NCI-H146 treated with DMSO at 0.1 percent for 48 hours (cell line): ENCODE data around the gene LRP4.

Experiments used
- DNase-seq: peaks from one replicate; lab custom pipeline; 2025; ENCODE audit not compliant: unreplicated experiment; lab: John Stamatoyannopoulos, UW

Gene LRP4

DNA sequence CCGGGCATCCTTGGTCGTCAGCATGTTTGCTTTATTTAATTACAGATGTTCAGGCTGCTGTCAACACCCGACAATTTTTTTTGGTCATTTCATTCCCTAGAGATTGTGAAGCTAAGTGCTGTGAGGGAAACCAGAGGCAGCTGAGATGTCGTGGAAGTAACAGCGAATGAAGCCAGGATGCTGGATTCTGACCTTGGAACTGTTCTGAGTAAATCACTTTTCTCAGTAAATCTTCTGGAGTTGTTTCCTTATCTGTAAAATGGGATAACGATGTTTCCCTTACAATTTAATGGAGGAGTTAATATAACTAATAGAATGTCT lies 71.9 kb downstream of the LRP4 start:
- peak; percentile 59 for DNase-seq

DNA sequence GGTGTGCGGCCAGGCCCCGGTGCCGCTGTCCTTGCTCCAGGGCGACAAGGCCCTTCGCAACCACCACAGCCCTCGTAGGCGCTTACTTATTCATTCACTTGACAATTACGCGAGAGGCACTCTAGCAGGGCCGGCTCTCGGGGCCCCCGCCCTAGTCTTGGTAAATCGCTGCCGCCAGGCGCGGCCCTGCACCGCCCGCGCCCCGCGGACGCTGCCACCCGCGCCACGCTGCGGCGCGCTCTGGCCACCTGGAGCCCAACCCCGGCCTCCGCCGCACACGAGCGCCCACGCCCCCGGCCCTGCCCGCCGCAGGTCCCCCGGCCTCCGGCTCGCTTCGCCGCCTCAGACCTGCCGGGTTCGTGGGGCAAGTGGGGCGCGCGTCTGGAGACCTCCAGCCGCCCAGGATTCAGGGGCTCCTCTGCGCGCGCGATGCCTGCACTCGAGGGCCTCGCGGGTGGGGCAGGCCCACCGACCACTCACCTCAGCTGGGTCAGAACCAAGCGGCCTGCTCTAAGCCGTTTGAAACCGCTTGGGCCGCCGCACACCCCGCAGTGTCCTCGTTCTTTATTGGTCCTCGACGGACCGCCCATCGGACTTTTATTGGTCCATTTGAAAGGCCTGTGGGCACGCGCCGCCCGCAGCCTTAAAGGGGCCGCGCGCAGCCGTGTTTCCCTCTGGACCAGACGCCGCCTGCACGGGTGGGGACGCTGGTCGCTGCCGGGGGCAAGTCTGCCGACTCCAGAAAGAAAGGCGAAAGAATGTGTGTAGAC lies 72.4 kb downstream of the LRP4 start, which contains the start of gene CKAP5:
CKAP5 (minus strand) TSS at position 541 of the 770 bp plus-strand sequence. CDS start 25,049 bp downstream, outside the sequence.
- DNase-seq = peak; percentile 85

DNA sequence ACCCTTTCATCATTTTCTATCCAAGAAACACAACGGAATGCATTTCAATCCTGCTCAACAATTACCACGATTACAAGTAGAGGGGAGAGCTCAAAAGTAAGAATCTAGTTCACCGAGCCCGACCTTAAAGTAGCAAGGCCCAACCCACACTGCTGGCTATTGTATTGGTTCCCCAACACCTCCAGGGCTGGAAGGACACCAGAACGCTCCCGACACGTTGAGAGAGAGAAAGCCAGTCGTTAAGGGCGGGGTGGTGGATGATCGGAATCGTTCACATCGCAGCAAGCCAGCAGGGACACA lies 73.0 kb downstream of the LRP4 start:
- peak; percentile 69 for DNase-seq

DNA sequence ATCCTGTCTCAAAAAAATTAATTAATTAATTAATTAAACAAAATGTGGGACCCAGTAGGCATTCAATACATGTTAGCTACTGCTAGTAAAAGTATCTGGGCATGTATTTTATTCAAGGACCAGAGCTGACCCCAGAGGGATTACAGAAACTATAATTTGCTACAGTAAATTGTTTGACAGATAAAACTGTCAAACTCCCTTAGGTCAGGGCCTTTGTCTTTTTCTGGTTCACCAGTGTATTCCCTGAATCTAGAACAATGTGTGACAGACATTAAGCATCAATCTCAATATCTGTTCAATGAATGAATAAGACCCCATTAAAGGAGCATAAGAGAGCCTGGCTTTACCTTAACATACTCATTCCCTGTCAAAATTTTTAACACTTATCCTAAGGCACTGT lies 78.2 kb downstream of the LRP4 start:
- no peak for DNase-seq

DNA sequence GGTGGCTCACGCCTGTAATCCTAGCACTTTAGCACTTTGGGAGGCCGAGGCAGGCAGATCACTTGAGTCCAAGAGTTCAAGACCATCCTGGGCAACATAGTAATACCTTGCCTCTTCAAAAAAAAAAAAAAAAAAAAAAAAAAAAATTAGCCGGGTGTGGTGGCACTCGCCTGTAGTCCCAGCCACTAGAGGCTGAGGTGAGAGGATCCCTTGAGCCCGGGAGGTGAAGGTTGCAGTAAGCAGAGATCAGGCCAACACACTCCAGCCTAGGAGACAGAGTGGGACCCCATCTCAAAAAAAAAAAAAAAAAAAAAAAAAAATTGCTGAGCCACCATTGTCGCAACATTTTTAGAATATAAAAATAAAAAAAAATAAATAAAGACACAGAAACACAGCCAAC lies 79.8 kb downstream of the LRP4 start:
- DNase-seq = no peak

DNA sequence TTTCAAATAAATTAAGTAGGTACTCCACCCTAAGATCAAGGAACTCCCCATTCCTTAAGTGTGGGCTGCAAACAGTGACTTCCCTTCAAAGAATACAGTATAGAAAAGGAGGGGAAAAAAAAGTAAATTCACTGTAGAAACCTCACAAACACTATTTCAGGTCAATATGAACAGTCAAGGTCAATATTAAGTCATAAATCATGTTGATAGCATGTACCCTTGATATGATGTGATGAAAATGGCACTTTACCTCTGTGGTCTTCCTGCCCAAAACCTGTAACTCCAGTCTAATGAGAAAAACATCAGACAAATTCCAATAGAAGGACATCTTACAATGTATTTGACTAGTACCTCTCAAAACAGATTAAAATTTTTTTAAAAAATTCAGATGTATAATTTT lies 80.5 kb downstream of the LRP4 start:
- no peak for DNase-seq

DNA sequence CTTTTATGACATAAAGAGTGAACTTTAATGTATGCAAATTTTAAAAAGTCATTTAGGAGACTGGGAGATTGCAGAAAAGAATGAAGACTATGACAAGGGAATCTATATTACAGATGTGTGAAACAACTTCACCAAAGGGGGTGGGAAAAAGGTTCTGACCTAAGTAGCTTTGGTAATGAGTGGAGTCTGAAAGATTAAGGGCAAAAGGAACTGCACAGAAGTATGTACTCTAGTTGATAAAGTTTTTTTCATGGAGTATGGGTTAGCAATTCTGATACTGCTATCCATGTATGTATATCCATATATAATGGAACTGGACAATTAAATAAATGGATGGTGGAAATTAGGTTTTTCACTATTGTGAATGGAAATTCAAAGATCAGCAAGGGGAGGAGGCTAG lies 81.5 kb downstream of the LRP4 start:
- DNase-seq = no peak

DNA sequence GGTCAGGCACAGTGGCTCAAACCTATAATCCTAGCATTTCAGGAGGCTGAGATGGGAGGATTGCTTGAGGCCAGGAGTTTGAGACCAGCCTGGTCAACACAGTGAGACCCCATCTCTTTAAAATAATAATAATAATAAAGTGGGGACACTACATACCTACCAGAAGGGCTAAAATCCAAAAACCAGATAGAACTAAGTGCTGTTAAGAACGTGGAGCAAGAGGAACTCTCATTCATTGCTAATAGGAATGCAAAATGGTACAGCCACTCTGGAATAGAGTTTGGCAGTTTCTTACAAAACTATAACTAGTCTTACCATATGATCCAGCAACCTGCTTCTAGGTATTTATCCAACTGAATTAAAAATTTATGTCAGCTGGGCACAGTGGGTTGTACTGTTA lies 81.9 kb downstream of the LRP4 start:
- DNase-seq = no peak

DNA sequence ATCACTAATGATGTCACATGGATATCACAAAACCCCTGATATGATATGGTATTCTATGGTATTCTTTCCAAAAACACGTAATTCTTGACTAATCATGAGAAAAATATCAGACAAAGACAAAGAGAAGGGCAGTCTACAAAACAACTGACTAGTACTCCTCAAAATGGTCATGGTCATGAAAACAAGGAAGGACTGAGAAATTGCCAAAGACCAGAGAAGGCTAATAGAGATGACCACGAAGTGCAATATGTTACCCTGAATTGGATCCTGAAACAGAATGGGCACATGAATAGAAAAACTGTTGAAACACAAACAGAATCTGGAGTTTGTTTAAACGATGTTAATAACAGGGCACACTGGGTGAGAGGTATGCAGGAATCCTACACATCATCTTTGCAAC lies 82.5 kb downstream of the LRP4 start:
- no peak for DNase-seq

DNA sequence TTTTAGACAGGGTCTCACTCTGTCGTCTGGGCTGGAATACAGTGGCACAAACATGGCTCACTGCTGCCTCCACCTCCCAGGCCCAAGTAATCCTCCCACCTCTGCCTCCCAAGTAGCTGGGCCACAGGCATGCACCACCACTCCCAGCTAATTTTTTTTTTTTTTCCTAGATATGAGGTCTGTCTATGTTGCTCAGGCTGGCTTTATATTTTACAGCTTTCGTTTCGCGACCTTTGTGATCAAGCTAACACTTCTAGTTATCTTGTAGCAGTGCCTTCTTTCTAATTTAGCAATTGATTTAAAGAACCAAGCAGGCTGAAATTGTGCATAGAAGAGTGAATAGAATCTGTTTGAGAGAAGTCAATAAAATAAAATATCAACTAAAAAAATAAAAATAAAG lies 83.5 kb downstream of the LRP4 start:
- no peak for DNase-seq

DNA sequence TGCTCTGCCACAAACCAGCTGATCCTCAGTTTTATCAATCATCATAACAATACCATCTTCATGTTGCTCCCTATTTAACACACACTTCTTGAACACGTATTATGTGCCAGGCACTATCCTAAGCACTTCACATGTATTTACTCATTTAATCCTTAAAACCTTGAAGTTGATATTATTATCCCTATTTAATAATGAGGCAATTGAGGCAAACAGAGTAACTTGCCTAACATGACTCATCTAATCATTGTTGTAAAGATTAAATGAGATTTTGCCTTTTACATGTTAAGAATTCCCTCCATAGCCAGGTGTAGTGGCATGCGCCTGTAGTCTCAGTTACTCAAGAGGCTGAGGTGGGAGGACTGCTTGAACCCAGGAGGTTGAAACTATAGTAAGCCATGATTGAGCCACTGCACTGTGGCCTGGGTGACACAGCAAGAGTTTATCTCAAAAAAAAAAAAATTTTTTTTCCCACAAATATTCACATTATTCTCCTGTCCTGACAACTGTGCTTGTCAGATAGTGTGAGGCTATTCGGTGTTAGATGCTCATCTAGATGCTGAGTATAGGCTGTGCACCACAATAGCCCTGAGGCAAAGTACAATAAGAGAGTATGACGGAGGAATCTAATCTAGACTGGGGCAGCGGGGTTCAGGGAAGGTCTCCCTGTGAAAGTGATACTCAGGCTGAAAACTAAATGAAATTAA lies 85.7 kb downstream of the LRP4 start:
- no peak for DNase-seq

DNA sequence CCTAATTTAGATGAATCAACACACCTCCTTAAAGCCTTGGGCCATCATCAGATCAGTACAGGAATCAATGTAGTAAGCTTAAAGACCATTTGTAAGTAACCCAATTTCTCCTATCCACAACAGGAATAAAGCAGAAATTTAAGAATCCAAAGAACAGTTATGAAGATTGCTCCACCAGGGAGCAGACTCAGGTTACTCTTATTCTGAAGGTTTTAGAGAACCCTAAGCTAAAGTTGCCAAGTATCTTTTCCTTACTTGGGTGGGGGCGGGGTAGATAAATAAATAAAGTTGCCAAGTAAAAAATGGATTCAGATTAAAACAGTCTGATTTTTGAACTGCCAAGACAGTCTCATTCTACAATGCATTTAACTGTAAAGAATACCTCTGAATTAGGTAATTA lies 90.4 kb downstream of the LRP4 start:
- no peak for DNase-seq

DNA sequence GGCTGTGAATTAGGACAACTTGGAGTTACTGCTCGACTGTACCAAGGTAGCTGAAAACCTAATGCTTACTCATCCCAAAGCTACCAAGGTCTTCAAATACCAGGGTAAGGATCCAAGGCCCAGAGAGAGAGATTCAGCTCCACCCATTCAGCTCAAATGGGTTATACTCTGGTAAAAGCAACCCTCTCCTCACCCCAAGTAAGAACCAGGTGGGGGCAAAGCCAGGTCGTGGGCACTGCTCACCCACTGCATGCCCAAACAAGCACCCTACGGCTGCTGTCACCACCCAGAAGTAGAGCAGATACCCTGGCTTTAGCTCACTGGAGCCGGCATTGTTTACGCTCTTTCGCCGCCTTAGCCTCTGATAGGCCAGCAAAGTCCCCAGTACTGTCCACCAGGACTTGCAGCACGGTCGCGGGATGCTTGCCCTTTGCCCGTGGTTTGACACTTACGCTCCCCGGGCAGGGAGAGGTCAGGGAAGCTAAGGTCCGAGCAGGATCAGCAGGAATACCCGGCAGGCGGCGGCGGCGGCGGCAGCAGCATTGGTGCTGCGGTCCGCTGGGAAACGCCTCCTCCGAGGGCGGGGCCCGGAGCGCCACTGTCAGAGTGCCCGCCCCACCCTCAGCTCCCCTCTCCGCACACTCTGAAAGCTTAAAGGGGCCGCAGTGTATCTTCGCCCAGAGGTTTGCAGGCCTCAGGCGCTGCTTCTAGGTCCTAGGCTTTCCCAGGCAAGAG lies 91.9 kb downstream of the LRP4 start:
- DNase-seq = peak; percentile 39

DNA sequence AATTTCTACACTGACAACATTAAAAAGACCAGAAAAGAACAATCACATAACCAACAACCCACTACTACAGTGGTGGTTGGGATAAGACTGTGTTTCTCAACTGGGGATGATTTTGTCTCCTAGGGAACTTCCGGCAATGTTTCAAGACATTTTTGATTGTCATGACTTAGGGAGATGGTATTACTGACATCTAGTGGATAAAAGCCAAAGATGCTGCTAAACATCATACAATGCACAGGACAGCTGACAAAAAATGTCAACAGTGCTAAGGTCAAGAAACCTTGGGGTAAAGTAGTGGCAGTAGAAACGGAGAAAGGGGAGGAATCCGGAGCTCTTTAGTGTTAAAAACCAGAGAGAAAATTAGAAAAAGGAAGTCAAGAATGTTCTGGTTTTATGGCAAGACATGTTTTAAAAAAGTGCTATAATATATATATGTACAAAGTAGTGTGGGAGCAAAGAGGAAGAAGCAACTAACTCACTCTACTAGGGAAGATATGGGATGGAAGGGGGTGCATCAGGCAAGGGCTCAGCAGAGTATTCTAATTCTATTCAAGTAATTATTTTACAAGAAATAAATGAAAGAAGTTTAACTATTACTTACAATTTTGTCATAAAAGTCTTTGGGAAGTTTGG lies 109.4 kb downstream of the LRP4 start:
- DNase-seq = no peak
